Hepatocyte (in vitro differentiated cells): ENCODE measurements around the gene HAND2.

Source experiments
- EZH2 ChIP-seq: fragments of 200-600 bp; sonication (generic); IDR thresholded peaks from 2 replicates; pipeline ENCODE4 v1.6.1; 2016; ENCODE audit warnings: antibody characterized with exemption, mild to moderate bottlenecking, borderline replicate concordance
- TF ChIP-seq, protein P1 (sequence below): fragments of 200-600 bp; sonication (generic); IDR thresholded peaks from 2 replicates; pipeline ENCODE4 v1.5.1; 2016; ENCODE audit warnings: antibody characterized with exemption, mild to moderate bottlenecking; ENCODE audit not compliant: poor library complexity

DNA sequence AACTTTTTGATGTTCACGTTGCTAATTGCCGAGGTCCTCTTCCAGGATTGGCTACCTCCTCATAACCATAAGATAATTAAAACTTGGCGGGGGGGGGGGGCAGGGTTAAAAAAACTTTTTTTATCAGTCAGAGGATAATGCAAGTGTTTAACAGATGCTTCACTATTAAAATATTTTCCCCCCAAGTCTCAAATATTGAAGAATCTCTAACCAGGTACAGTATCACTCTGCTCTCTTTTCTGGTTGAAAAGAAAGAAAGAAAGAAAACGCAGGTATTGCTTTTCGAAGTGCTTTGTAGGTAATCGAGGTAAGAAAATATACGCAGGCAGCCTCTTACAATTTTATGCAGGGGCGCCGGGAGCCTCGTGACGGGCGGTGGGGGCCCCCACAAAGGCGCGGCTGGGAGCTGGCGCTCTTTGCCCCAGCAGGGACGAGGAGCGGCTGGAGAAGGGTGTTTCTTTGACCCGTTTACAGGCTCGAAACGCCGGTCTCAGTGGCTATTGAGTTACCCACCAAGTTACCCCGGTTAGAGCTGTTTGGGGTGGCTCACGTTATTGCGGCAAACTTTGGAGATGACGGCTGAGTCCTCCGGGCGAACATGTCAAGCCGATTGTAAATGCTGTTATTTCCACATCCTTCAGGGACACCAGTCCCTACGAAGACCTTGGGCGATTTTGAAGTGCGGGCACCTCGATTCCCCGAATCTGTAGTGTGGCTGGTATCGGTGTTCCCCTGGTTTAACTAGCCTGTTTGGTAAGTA is 477 bp upstream of the HAND2 start:
- TF ChIP-seq, protein P1, sequence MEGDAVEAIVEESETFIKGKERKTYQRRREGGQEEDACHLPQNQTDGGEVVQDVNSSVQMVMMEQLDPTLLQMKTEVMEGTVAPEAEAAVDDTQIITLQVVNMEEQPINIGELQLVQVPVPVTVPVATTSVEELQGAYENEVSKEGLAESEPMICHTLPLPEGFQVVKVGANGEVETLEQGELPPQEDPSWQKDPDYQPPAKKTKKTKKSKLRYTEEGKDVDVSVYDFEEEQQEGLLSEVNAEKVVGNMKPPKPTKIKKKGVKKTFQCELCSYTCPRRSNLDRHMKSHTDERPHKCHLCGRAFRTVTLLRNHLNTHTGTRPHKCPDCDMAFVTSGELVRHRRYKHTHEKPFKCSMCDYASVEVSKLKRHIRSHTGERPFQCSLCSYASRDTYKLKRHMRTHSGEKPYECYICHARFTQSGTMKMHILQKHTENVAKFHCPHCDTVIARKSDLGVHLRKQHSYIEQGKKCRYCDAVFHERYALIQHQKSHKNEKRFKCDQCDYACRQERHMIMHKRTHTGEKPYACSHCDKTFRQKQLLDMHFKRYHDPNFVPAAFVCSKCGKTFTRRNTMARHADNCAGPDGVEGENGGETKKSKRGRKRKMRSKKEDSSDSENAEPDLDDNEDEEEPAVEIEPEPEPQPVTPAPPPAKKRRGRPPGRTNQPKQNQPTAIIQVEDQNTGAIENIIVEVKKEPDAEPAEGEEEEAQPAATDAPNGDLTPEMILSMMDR = no peak
- peak; percentile 61 for TF ChIP-seq EZH2
